ENCODE measurements around the gene C1orf216.
"Not testable (repeated sequence)": the region's sequence is repeated elsewhere in the genome, so short reads cannot be mapped to it uniquely, and the experiment has no call there.

The C1orf216 gene

DNA sequence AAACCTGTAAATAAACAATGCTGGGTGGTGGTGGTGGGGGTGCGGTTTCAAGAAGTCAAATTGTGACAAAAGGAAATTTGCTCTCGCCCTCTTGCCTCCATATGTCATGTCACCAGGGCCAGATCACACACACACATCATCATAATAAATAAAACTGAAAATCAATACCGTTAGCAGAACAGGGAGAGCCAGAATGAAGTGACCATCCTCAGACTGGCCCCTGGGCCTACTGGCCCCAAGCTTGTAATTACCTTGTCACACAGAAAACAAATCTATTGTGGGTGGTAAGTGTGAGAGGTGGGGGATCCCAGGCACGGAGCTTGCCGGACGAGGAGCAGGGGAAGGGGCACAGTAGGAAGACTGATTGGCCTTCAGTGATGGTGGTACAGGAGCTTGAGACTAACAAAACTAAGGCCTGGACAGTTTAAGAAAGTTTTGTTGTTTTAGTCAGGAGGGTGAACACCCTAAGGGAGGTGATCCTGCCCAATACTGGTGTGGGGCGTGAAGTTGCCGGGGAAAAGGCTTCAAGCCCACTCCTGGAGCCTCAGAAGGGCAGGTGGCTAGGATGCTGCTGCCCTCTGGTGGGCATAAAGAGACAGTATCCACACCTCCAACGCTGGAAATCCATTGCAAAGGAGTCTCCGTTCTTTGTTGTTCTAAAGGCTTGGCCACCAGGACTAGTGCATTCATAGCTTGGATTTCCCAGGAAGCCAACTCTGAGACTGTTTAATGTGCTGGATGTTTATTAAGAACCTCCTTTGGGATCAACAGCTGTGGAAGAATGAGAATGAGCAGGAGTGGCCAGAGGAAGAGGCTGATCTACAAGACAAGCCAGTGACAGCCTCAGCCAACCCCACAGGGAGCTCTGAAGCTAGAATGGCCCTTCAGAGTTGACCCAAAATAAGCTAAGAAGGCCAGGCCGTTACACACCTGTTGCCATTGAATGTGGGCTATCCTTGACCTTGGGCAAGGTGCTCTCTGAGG lies 8.1 kb upstream of the C1orf216 start:
- WGBS (ENCODE audit: insufficient coverage, insufficient read length): no CpG with 5 or more reads among the region's 11 CpGs
- Histone ChIP-seq H3K4me1 (ENCODE audit: control insufficient read depth, insufficient read depth, low read length) (no peaks in the 10 kb centered on the region), H3K36me3 (ENCODE audit: control insufficient read depth, insufficient read depth, low read length) (no peaks in the 10 kb centered on the region), H3K9me3 (ENCODE audit: control insufficient read depth, insufficient read depth, low read length) (no peaks in the 10 kb centered on the region), H3K27ac (ENCODE audit: low read length) (no peak overlapping the region), H3K27me3 (ENCODE audit: control insufficient read depth, insufficient read depth, low read length) (no peaks in the 10 kb centered on the region), H3K4me3 (ENCODE audit: low read length) (no peak overlapping the region)
- no peak for DNase-seq (ENCODE audit: low read depth, low spot score)

GRCh38 chr1:35725596-35725995 lies 6.9 kb upstream of the C1orf216 start:
- Histone ChIP-seq H3K4me1 (ENCODE audit: control insufficient read depth, insufficient read depth, low read length) (no peaks in the 10 kb centered on the region), H3K4me3 (ENCODE audit: low read length) (no peak overlapping the region), H3K36me3 (ENCODE audit: control insufficient read depth, insufficient read depth, low read length) (no peaks in the 10 kb centered on the region), H3K27me3 (ENCODE audit: control insufficient read depth, insufficient read depth, low read length) (no peaks in the 10 kb centered on the region), H3K27ac (ENCODE audit: low read length) (no peak overlapping the region), H3K9me3 (ENCODE audit: control insufficient read depth, insufficient read depth, low read length) (no peaks in the 10 kb centered on the region)
- no CpG with 5 or more reads among the region's 10 CpGs for WGBS (ENCODE audit: insufficient coverage, insufficient read length)
- no peak for DNase-seq (ENCODE audit: low read depth, low spot score)

DNA sequence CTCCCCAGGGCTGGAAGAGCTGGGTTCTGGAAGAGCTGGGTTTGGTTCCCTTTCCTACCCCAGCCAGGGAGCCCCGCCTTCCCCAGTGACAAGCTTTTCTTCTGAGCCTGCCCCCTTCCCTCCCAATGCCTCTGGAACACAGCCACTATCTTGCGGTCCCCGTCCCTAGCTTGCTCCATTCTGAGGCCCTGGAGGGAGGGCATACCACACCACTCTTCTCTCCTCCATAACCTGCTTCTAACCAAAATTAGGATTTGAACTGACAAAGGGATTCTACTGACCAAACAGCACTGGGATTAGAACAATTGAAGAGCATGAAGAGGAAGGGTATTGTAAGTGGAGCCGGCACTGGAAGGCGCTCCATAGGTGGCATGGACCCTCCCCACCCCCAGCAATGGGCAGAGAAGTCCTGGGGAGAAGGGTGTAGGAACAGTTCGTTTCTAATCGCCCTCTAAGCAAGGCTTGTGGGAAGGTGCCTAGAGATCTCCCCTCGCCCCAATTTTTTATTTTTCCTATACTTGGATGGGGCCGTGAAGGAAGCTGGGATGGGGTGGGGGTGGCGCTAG lies 690 bp downstream of the C1orf216 start:
- Histone ChIP-seq H3K4me1 (ENCODE audit: control insufficient read depth, insufficient read depth, low read length) (no peaks in the 10 kb centered on the region), H3K4me3 (ENCODE audit: low read length) (peak overlapping the region; percentile 62), H3K9me3 (ENCODE audit: control insufficient read depth, insufficient read depth, low read length) (no peaks in the 10 kb centered on the region), H3K27ac (ENCODE audit: low read length) (no peak overlapping the region), H3K27me3 (ENCODE audit: control insufficient read depth, insufficient read depth, low read length) (no peaks in the 10 kb centered on the region), H3K36me3 (ENCODE audit: control insufficient read depth, insufficient read depth, low read length) (peaks cover 5% of the 10 kb centered on the region; the same call in 1 of the 2 replicates)
- DNase-seq (ENCODE audit: low read depth, low spot score): no peak
- WGBS (ENCODE audit: insufficient coverage, insufficient read length): no CpG with 5 or more reads among the region's 10 CpGs

DNA sequence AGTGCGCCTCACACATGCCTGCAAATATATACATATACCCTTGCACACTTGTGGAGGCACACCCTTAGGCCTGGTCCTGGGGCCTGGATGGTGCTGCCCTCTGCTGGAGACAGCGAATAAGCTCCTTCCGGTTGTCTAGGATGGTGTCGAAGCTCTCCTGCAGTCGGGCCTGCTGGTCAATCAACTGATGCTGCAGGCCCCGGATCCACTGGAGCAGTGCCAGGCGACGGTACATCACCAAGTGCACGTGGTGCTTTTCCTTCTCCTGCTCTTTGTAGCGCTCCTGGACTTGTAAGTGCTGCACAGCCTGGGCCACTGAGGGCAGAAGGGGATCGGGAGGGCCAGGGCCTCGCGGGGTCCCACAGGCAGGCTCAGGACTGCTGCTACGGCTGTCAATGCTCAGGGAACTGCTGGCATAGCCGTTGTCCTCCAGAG lies 3.1 kb downstream of the C1orf216 start:
- WGBS (ENCODE audit: insufficient coverage, insufficient read length): no CpG with 5 or more reads among the region's 15 CpGs
- H3K9me3 ChIP-seq (ENCODE audit: control insufficient read depth, insufficient read depth, low read length): no peaks in the 10 kb centered on the region
- H3K4me1 ChIP-seq (ENCODE audit: control insufficient read depth, insufficient read depth, low read length): no peaks in the 10 kb centered on the region
- H3K4me3 ChIP-seq (ENCODE audit: low read length): no peak overlapping the region
- DNase-seq (ENCODE audit: low read depth, low spot score): no peak
- peaks cover 5% of the 10 kb centered on the region; the same call in 1 of the 2 replicates for H3K36me3 ChIP-seq (ENCODE audit: control insufficient read depth, insufficient read depth, low read length)
- H3K27me3 ChIP-seq (ENCODE audit: control insufficient read depth, insufficient read depth, low read length): no peaks in the 10 kb centered on the region
- no peak overlapping the region for H3K27ac ChIP-seq (ENCODE audit: low read length)

GRCh38 chr1:35714921-35715567 lies 3.6 kb downstream of the C1orf216 start:
- H3K27ac ChIP-seq (ENCODE audit: low read length): no peak overlapping the region
- H3K36me3 ChIP-seq (ENCODE audit: control insufficient read depth, insufficient read depth, low read length): peaks cover 5% of the 10 kb centered on the region; the same call in 1 of the 2 replicates
- no peaks in the 10 kb centered on the region for H3K9me3 ChIP-seq (ENCODE audit: control insufficient read depth, insufficient read depth, low read length)
- DNase-seq (ENCODE audit: low read depth, low spot score): no peak
- H3K27me3 ChIP-seq (ENCODE audit: control insufficient read depth, insufficient read depth, low read length): no peaks in the 10 kb centered on the region
- no CpG with 5 or more reads among the region's 2 CpGs for WGBS (ENCODE audit: insufficient coverage, insufficient read length)
- no peak overlapping the region for H3K4me3 ChIP-seq (ENCODE audit: low read length)
- no peaks in the 10 kb centered on the region for H3K4me1 ChIP-seq (ENCODE audit: control insufficient read depth, insufficient read depth, low read length)

DNA sequence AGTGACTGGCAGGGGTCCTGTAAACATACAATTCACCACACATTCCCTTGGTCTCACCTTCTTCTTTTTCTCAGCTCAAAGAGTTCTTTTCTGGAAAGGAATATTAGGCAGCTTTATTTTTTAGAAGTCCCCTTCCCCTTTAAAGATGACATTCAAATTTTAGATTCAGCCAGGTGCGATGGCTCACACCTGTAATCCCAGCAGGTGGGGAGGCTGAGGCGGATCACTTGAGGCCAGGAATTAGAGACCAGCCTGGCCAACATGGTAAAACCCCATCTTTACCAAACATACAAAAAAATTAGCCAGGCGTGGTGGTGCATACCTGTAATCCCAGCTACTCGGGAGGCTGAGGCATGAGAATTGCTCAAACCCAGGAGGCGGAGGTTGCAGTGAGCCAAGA lies 7.6 kb downstream of the C1orf216 start:
- H3K9me3 ChIP-seq (ENCODE audit: control insufficient read depth, insufficient read depth, low read length); H3K36me3 ChIP-seq (ENCODE audit: control insufficient read depth, insufficient read depth, low read length); H3K4me3 ChIP-seq (ENCODE audit: low read length); H3K4me1 ChIP-seq (ENCODE audit: control insufficient read depth, insufficient read depth, low read length); H3K27ac ChIP-seq (ENCODE audit: low read length); DNase-seq (ENCODE audit: low read depth, low spot score); H3K27me3 ChIP-seq (ENCODE audit: control insufficient read depth, insufficient read depth, low read length): not testable (repeated sequence)
- whole genome bisulfite sequencing (ENCODE audit: insufficient coverage, insufficient read length): no CpG with 5 or more reads among the region's 5 CpGs

- Histone ChIP-seq H3K4me1 (ENCODE audit: control insufficient read depth, insufficient read depth, low read length) (peaks cover 7% of the 10 kb centered on the region), H3K9me3 (ENCODE audit: control insufficient read depth, insufficient read depth, low read length) (no peaks in the 10 kb centered on the region), H3K4me3 (ENCODE audit: low read length) (no peak overlapping the region), H3K27me3 (ENCODE audit: control insufficient read depth, insufficient read depth, low read length) (peaks cover 3% of the 10 kb centered on the region; the same call in 1 of the 2 replicates), H3K27ac (ENCODE audit: low read length) (no peak overlapping the region), H3K36me3 (ENCODE audit: control insufficient read depth, insufficient read depth, low read length) (no peaks in the 10 kb centered on the region)
- no CpG with 5 or more reads among the region's 1 CpG for WGBS (ENCODE audit: insufficient coverage, insufficient read length)
- DNase-seq (ENCODE audit: low read depth, low spot score): no peak
Measured at GRCh38 chr1:35708952-35709351, 9.7 kb downstream of the C1orf216 start.

DNA sequence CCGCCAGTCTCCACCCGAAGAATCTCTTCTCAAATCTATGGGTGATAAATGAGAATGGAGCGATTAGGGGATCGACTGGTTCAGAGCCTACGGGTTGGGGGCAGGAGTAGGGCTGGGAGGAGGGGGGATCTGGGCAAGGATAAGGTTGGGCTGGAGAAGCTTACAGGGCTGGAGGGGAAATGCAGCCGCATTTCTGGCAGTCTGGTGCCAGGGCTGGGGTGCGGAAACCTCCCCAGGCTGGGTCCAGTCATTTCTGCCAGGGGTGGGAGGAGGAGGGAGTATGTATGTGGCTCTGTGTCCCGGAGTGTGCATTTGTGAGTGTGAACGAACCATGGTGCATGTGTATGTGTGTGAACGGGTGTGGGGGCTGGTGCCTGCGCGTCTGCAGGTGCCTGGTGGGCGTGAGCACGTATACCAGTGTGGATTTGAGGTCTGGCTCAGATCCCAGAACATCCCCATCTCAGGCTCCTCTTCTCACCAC lies 10.2 kb downstream of the C1orf216 start:
- Histone ChIP-seq H3K27me3 (ENCODE audit: control insufficient read depth, insufficient read depth, low read length) (peaks cover 3% of the 10 kb centered on the region; the same call in 1 of the 2 replicates), H3K4me3 (ENCODE audit: low read length) (peak overlapping the region; percentile 56; the same call in 1 of the 2 replicates), H3K27ac (ENCODE audit: low read length) (no peak overlapping the region), H3K9me3 (ENCODE audit: control insufficient read depth, insufficient read depth, low read length) (no peaks in the 10 kb centered on the region), H3K4me1 (ENCODE audit: control insufficient read depth, insufficient read depth, low read length) (peaks cover 7% of the 10 kb centered on the region), H3K36me3 (ENCODE audit: control insufficient read depth, insufficient read depth, low read length) (no peaks in the 10 kb centered on the region)
- WGBS (ENCODE audit: insufficient coverage, insufficient read length): no CpG with 5 or more reads among the region's 14 CpGs
- no peak for DNase-seq (ENCODE audit: low read depth, low spot score)

DNA sequence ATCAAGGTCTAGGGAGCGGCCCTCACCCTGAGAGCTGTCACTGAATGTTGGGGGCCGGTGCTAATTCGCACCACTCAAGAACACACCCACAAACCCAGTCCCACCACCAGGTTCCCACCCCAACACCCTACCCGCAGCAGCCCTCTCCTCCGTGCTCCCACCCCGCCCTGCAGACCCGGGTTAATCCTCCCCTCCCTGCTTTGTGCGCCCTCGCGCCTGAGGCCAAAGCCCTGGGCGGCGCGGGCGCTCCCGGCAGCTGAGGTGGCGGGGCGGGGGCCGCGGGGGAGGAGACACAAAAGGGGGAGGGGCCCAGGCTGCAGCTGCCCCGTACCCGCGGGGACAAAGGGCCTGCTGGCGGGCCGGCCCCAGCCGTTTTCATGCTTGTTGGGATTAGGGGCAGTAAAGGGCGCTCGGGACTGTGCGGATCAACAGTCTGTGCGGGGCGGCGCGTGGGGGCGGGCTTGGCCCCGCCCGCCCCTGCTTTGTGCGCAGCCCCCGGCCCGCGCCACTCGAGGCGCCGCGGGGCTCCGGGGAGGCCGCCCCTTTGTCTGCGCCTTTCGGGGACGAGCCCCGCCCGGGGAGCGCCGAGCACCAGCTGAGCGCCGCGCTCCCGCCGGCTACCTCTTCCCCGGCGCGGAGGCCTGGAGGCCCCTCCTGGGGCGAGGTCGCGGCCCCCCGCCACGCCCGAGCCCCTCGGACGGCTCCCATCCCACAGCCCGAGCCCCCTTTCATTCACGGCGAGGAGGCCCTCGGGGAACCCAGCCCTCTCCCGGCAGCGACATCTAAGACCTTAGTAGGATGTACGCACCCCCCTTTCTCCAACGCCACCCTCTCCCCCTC lies 10.9 kb downstream of the C1orf216 start:
- Histone ChIP-seq H3K9me3 (ENCODE audit: control insufficient read depth, insufficient read depth, low read length) (no peaks in the 10 kb centered on the region), H3K4me1 (ENCODE audit: control insufficient read depth, insufficient read depth, low read length) (peaks cover 7% of the 10 kb centered on the region), H3K4me3 (ENCODE audit: low read length) (peak overlapping the region; percentile 56; the same call in 1 of the 2 replicates), H3K36me3 (ENCODE audit: control insufficient read depth, insufficient read depth, low read length) (no peaks in the 10 kb centered on the region), H3K27ac (ENCODE audit: low read length) (no peak overlapping the region), H3K27me3 (ENCODE audit: control insufficient read depth, insufficient read depth, low read length) (peaks cover 3% of the 10 kb centered on the region; the same call in 1 of the 2 replicates)
- no CpG with 5 or more reads among the region's 76 CpGs for WGBS (ENCODE audit: insufficient coverage, insufficient read length)
- DNase-seq (ENCODE audit: low read depth, low spot score): no peak
